NCI-H345 treated with DMSO at 0.1 percent for 48 hours (cell line): ENCODE data around the gene ZNF146.
A peak's percentile ranks its signal among the peaks of the same experiment; 100 is the strongest.
"Not testable (repeated sequence)": the region's sequence is repeated elsewhere in the genome, so short reads cannot be mapped to it uniquely, and the experiment has no call there.

ENCODE experiments used
- DNase-seq: peaks from one replicate; lab custom pipeline; 2025; ENCODE audit not compliant: unreplicated experiment; lab: John Stamatoyannopoulos, UW

ZNF146 gene

GRCh38 chr19:36233626-36234025, 18.7 kb downstream of the ZNF146 start:
- not testable (repeated sequence) for DNase-seq

- DNase-seq, result no peak
Measured at GRCh38 chr19:36236304-36236945, 21.5 kb downstream of the ZNF146 start.

GRCh38 chr19:36236946-36237310, 22.0 kb downstream of the ZNF146 start:
- DNase-seq, result no peak

- no peak for DNase-seq
Measured at GRCh38 chr19:36244066-36244465, 29.2 kb downstream of the ZNF146 start.

GRCh38 chr19:36245210-36246005, 30.5 kb downstream of the ZNF146 start:
- DNase-seq, result peak; percentile 80

GRCh38 chr19:36246006-36246481, 31.1 kb downstream of the ZNF146 start:
- DNase-seq, result no peak

GRCh38 chr19:36252047-36252446, 37.1 kb downstream of the ZNF146 start:
- DNase-seq, result no peak

GRCh38 chr19:36254848-36255247, 39.9 kb downstream of the ZNF146 start:
- no peak for DNase-seq

GRCh38 chr19:36255316-36255715, 40.4 kb downstream of the ZNF146 start:
- DNase-seq, result no peak

GRCh38 chr19:36256064-36256463, 41.2 kb downstream of the ZNF146 start:
- DNase-seq, result no peak

- no peak for DNase-seq
Measured at GRCh38 chr19:36256853-36257519, 42.1 kb downstream of the ZNF146 start.

- peak; percentile 81 for DNase-seq
Measured at GRCh38 chr19:36257520-36257876, 42.6 kb downstream of the ZNF146 start.

GRCh38 chr19:36258028-36258875, 43.3 kb downstream of the ZNF146 start:
- no peak for DNase-seq

GRCh38 chr19:36259211-36259610, 44.3 kb downstream of the ZNF146 start:
- no peak for DNase-seq

GRCh38 chr19:36265064-36265463, 50.2 kb downstream of the ZNF146 start:
- DNase-seq, result no peak

- DNase-seq, result no peak
Measured at GRCh38 chr19:36265856-36266374, 51.0 kb downstream of the ZNF146 start.

GRCh38 chr19:36266375-36266961, 51.6 kb downstream of the ZNF146 start:
- no peak for DNase-seq

- DNase-seq, result no peak
Measured at GRCh38 chr19:36267061-36267845, 52.3 kb downstream of the ZNF146 start.

- not testable (repeated sequence) for DNase-seq
Measured at GRCh38 chr19:36268081-36268480, 53.2 kb downstream of the ZNF146 start.

GRCh38 chr19:36268591-36268990, 53.7 kb downstream of the ZNF146 start:
- not testable (repeated sequence) for DNase-seq
